Transverse colon (tissue), 4 donors: ENCODE data around the gene PRF1.

ENCODE experiments used
- CTCF ChIP-seq, 5 experiments: fragments of 200-600 bp in 3 of 5; fragments of 450-650 bp in 2 of 5; sonication (generic) in 3 of 5; IDR thresholded peaks; 1 replicate in 2 of 5; 2 replicates in 3 of 5; pipeline ENCODE4 v1.5.1; 2016 to 2017; ENCODE audit warnings: antibody characterized with exemption in 5 of 5, inconsistent platforms in 3 of 5, mild to moderate bottlenecking in 2 of 5, moderate library complexity in 1 of 5
- POLR2A ChIP-seq: fragments of 450-650 bp; IDR thresholded peaks from one replicate; pipeline ENCODE4 v1.6.1; 2016; ENCODE audit warnings: antibody characterized with exemption, mild to moderate bottlenecking, moderate library complexity
- POLR2AphosphoS5 ChIP-seq, 3 donors: sonication (generic); formaldehyde crosslinking; IDR thresholded peaks; one replicate each; pipeline ENCODE4 v1.6.1; 2016; ENCODE audit warnings: antibody characterized with exemption in 3 of 3

GRCh38 chr10:70629338-70629737, 26.8 kb upstream of the PRF1 start:
- no peak for TF ChIP-seq POLR2AphosphoS5 (IDR thresholded peaks at IDR 0.05)
- TF ChIP-seq CTCF (IDR thresholded peaks at IDR 0.05), result no peak
- no peak for TF ChIP-seq POLR2A
